Nephron (organoid): ENCODE data around the gene RIMS3.
"Not testable (repeated sequence)": the region's sequence is repeated elsewhere in the genome, so short reads cannot be mapped to it uniquely, and the experiment has no call there.

Experiments
- H3K27ac Mint-ChIP-seq, 3 experiments: 2 replicates each; pipeline ENCODE4 v1.8.0; 2020; ENCODE audit warnings: mixed read lengths in 3 of 3, mild to moderate bottlenecking in 2 of 3, moderate library complexity in 1 of 3
- H3K27me3 Mint-ChIP-seq: 2 replicates; pipeline ENCODE4 v1.8.0; 2021; ENCODE audit warnings: low read depth, mild to moderate bottlenecking, moderate library complexity, mixed read lengths
- H3K36me3 Mint-ChIP-seq: 2 replicates; pipeline ENCODE4 v1.8.0; 2020; ENCODE audit warnings: low read depth, mixed read lengths
- H3K4me1 Mint-ChIP-seq: 2 replicates; pipeline ENCODE4 v1.8.0; 2020; ENCODE audit warnings: mixed read lengths
- H3K4me3 Mint-ChIP-seq, 3 experiments: 2 replicates each; pipeline ENCODE4 v1.8.0; 2020; ENCODE audit warnings: mild to moderate bottlenecking in 3 of 3, mixed read lengths in 3 of 3, moderate library complexity in 2 of 3
- H3K9me3 Mint-ChIP-seq: 2 replicates; pipeline ENCODE4 v1.8.0; 2020; ENCODE audit warnings: mixed read lengths
- CTCF ChIP-seq, 3 experiments: fragments of 200-600 bp; sonication (generic); IDR thresholded peaks; one replicate each; pipeline ENCODE4 v1.5.0; 2021; ENCODE audit warnings: antibody characterized with exemption in 3 of 3; ENCODE audit not compliant: unreplicated experiment in 3 of 3

Gene RIMS3

GRCh38 chr1:40703316-40703715, 37.8 kb upstream of the RIMS3 start:
- Mint-ChIP-seq H3K27me3 (no peaks in the 10 kb centered on the region), H3K36me3 (no peaks in the 10 kb centered on the region), H3K4me1 (peaks cover 12% of the 10 kb centered on the region), H3K27ac (peak overlapping the region in 1 of 3 experiments; percentile 19), H3K9me3 (no peaks in the 10 kb centered on the region), H3K4me3 (no peak overlapping the region)
- no peak for TF ChIP-seq CTCF (IDR thresholded peaks at IDR 0.05; ENCODE audit: unreplicated experiment in 3 of 3)

GRCh38 chr1:40702810-40703209, 37.3 kb upstream of the RIMS3 start:
- H3K4me3 Mint-ChIP-seq, H3K36me3 Mint-ChIP-seq, H3K27ac Mint-ChIP-seq, H3K9me3 Mint-ChIP-seq, H3K27me3 Mint-ChIP-seq: not testable (repeated sequence)
- H3K4me1 Mint-ChIP-seq, result peaks cover 12% of the 10 kb centered on the region

- no peaks in the 10 kb centered on the region for H3K27me3 Mint-ChIP-seq
- H3K9me3 Mint-ChIP-seq, result no peaks in the 10 kb centered on the region
- H3K4me1 Mint-ChIP-seq, result peaks cover 18% of the 10 kb centered on the region
- H3K36me3 Mint-ChIP-seq, result no peaks in the 10 kb centered on the region
- no peak overlapping the region for H3K4me3 Mint-ChIP-seq
- TF ChIP-seq CTCF (IDR thresholded peaks at IDR 0.05; ENCODE audit: unreplicated experiment in 3 of 3), result no peak
- H3K27ac Mint-ChIP-seq, result peak overlapping the region in 2 of 3 experiments; percentile 9 to 23
Measured at GRCh38 chr1:40701684-40702083, 36.2 kb upstream of the RIMS3 start.

- no peaks in the 10 kb centered on the region for H3K36me3 Mint-ChIP-seq
- H3K9me3 Mint-ChIP-seq, result no peaks in the 10 kb centered on the region
- H3K4me3 Mint-ChIP-seq, result no peak overlapping the region
- no peak for TF ChIP-seq CTCF (IDR thresholded peaks at IDR 0.05; ENCODE audit: unreplicated experiment in 3 of 3)
- H3K27me3 Mint-ChIP-seq, result no peaks in the 10 kb centered on the region
- peaks cover 21% of the 10 kb centered on the region for H3K4me1 Mint-ChIP-seq
- H3K27ac Mint-ChIP-seq, result no peak overlapping the region
Measured at GRCh38 chr1:40699787-40700186, 34.3 kb upstream of the RIMS3 start.

GRCh38 chr1:40697436-40697835, 32.0 kb upstream of the RIMS3 start:
- no peaks in the 10 kb centered on the region for H3K9me3 Mint-ChIP-seq
- H3K27me3 Mint-ChIP-seq, result no peaks in the 10 kb centered on the region
- H3K36me3 Mint-ChIP-seq, result no peaks in the 10 kb centered on the region
- TF ChIP-seq CTCF (IDR thresholded peaks at IDR 0.05; ENCODE audit: unreplicated experiment in 3 of 3), result no peak
- no peak overlapping the region for H3K27ac Mint-ChIP-seq
- peaks cover 25% of the 10 kb centered on the region for H3K4me1 Mint-ChIP-seq
- H3K4me3 Mint-ChIP-seq, result no peak overlapping the region

- Mint-ChIP-seq H3K4me1 (peaks cover 30% of the 10 kb centered on the region), H3K9me3 (no peaks in the 10 kb centered on the region), H3K27ac (peak overlapping the region in 1 of 3 experiments; percentile 31), H3K36me3 (no peaks in the 10 kb centered on the region), H3K4me3 (no peak overlapping the region), H3K27me3 (no peaks in the 10 kb centered on the region)
- TF ChIP-seq CTCF (IDR thresholded peaks at IDR 0.05; ENCODE audit: unreplicated experiment in 3 of 3), result no peak
Measured at GRCh38 chr1:40696294-40696693, 30.8 kb upstream of the RIMS3 start.
